ENCODE measurements around the gene RFTN2.

- TF ChIP-seq CTCF (IDR thresholded peaks at IDR 0.05) = peak in 3 of 5 experiments; percentile 17 to 30 (median 25)
- TF ChIP-seq EP300 (IDR thresholded peaks at IDR 0.05; ENCODE audit: low read depth) = no peak
- TF ChIP-seq POLR2AphosphoS5 (IDR thresholded peaks at IDR 0.05) = no peak
Measured at GRCh38 chr2:197599285-197599965, 76.0 kb downstream of the RFTN2 start.
